Liver (tissue), 9 donors: Measurements from ENCODE around the gene LCE1D. TPM values are rescaled to one million over a fixed set of nuclear protein-coding genes. Genes with fewer than 3 reads are reported as not detected.

Experiments used
- DNase-seq: peaks from one replicate; pipeline ENCODE4 v3.0.0-alpha.2; 2017; ENCODE audit warnings: low spot score
- H3K27ac ChIP-seq, 2 donors: one replicate each; pipeline ENCODE4 v1.7.0; 2013; ENCODE audit warnings: inconsistent platforms in 2 of 2, low read length in 2 of 2, control low read depth in 1 of 2, low read depth in 1 of 2, mild to moderate bottlenecking in 1 of 2
- H3K27me3 ChIP-seq, 4 donors: one replicate each; pipeline versions ENCODE4 v1.6.1 to v1.7.0; 2013; ENCODE audit warnings: low read length in 3 of 4, inconsistent platforms in 1 of 4, mild to moderate bottlenecking in 1 of 4, moderate library complexity in 1 of 4; ENCODE audit not compliant: control insufficient read depth in 4 of 4, insufficient read depth in 4 of 4
- H3K36me3 ChIP-seq, 4 donors: one replicate each; pipeline versions ENCODE4 v1.6.1 to v1.7.0; 2013; ENCODE audit warnings: low read length in 3 of 4, mild to moderate bottlenecking in 3 of 4, low read depth in 1 of 4, moderate library complexity in 1 of 4; ENCODE audit not compliant: control insufficient read depth in 4 of 4, insufficient read depth in 3 of 4
- H3K4me1 ChIP-seq, 4 donors: one replicate each; pipeline versions ENCODE4 v1.6.1 to v1.7.0; 2013; ENCODE audit warnings: low read length in 3 of 4, mild to moderate bottlenecking in 3 of 4, moderate library complexity in 1 of 4; ENCODE audit not compliant: control insufficient read depth in 4 of 4, insufficient read depth in 4 of 4
- H3K4me3 ChIP-seq, 3 donors: one replicate each; pipeline versions ENCODE4 v1.6.1 to v1.7.0; 2013; ENCODE audit warnings: low read length in 3 of 3, control low read depth in 1 of 3, low read depth in 1 of 3, mild to moderate bottlenecking in 1 of 3
- H3K9ac ChIP-seq, 2 donors: one replicate each; pipeline ENCODE4 v1.7.0; 2013; ENCODE audit warnings: low read length in 2 of 2, mild to moderate bottlenecking in 2 of 2, moderate library complexity in 2 of 2, control low read depth in 1 of 2, low read depth in 1 of 2
- H3K9me3 ChIP-seq, 4 donors: one replicate each; pipeline versions ENCODE4 v1.6.1 to v1.7.0; 2013; ENCODE audit warnings: low read length in 3 of 4; ENCODE audit not compliant: control insufficient read depth in 4 of 4
- EGR1 ChIP-seq, 2 donors: IDR thresholded peaks; 2 replicates each; pipeline ENCODE4 v1.6.1; 2016 to 2018; ENCODE audit warnings: antibody characterized with exemption in 2 of 2, low read depth in 2 of 2
- FOXA1 ChIP-seq: IDR thresholded peaks from 2 replicates; pipeline ENCODE4 v1.6.1; 2016; ENCODE audit warnings: antibody characterized with exemption
- GABPA ChIP-seq, 2 donors: IDR thresholded peaks in 1 of 2; conservative IDR thresholded peaks in 1 of 2; 2 replicates each; pipeline ENCODE4 v1.6.1; 2016; ENCODE audit warnings: antibody characterized with exemption in 2 of 2, mild to moderate bottlenecking in 1 of 2, moderate library complexity in 1 of 2
- HNF4G ChIP-seq: IDR thresholded peaks from 2 replicates; pipeline ENCODE4 v1.6.1; 2016; ENCODE audit warnings: antibody characterized with exemption
- JUND ChIP-seq, 2 donors: IDR thresholded peaks; 2 replicates each; pipeline ENCODE4 v1.6.1; 2016; ENCODE audit warnings: antibody characterized with exemption in 2 of 2
- NR2F2 ChIP-seq: IDR thresholded peaks from 2 replicates; pipeline ENCODE4 v1.6.1; 2016; ENCODE audit warnings: antibody characterized with exemption
- RAD21 ChIP-seq, 2 donors: IDR thresholded peaks; 2 replicates each; pipeline ENCODE4 v1.6.1; 2016; ENCODE audit warnings: antibody characterized with exemption in 2 of 2, mild to moderate bottlenecking in 2 of 2
- SP1 ChIP-seq: IDR thresholded peaks from 2 replicates; pipeline ENCODE4 v1.6.1; 2018; ENCODE audit warnings: antibody characterized with exemption, mild to moderate bottlenecking
- YY1 ChIP-seq: IDR thresholded peaks from 2 replicates; pipeline ENCODE4 v1.6.1; 2016; ENCODE audit warnings: antibody characterized with exemption, mild to moderate bottlenecking
- WGBS: extraction: QIAGEN DNeasy Blood & Tissue Kit; methylation state at CpG from one replicate; pipeline ENCODE4 v1.1.7; 2013; 5-methylcytosine and 5-hydroxymethylcytosine counted together
- polyA plus RNA-seq, 2 donors: library from polyadenylated mRNA; stranded (reverse) in 1 of 2; unstranded in 1 of 2; fragments of 200-250 nt in 1 of 2; fragments of >200 nt in 1 of 2; fragmentation: Nextera tagmentation in 1 of 2; extraction: Ambion mirVana in 1 of 2; gene quantifications; one replicate each; pipeline versions ENCODE4 v1.2.1 to v1.2.3, GENCODE V29; 2013 to 2015
- total RNA-seq, 2 donors: library from RNA; depleted of rRNA; stranded (reverse); fragments of >200 nt; gene quantifications; one replicate each; pipeline ENCODE4 v1.2.3, GENCODE V29; 2014
- TF ChIP-seq, protein P1 (sequence below): IDR thresholded peaks from 2 replicates; pipeline ENCODE4 v1.6.1; 2016; ENCODE audit warnings: antibody characterized with exemption
- TF ChIP-seq, protein P2 (sequence below): fragments of 150-350 bp; IDR thresholded peaks from 2 replicates; pipeline ENCODE4 v1.5.1; 2017; ENCODE audit warnings: improper control_type of control experiment, low read depth, low read length; ENCODE audit not compliant: missing input control
- TF ChIP-seq, protein P3 (sequence below): IDR thresholded peaks from 2 replicates; pipeline ENCODE4 v1.6.1; 2016; ENCODE audit warnings: antibody characterized with exemption
- TF ChIP-seq, protein P4 (sequence below): IDR thresholded peaks from 2 replicates; pipeline ENCODE4 v1.6.1; 2016; ENCODE audit warnings: antibody characterized with exemption, mild to moderate bottlenecking
- TF ChIP-seq, protein P5 (sequence below): IDR thresholded peaks from 2 replicates; pipeline ENCODE4 v1.6.1; 2016; ENCODE audit warnings: antibody characterized with exemption
- donor health status: healthy.
- donor health status: healthy.
- donor health status: healthy.
- donor health status: healthy.
- donor health status: healthy.

Gene LCE1D
- total and polyA plus RNA-seq, 4 donors = not detected

DNA sequence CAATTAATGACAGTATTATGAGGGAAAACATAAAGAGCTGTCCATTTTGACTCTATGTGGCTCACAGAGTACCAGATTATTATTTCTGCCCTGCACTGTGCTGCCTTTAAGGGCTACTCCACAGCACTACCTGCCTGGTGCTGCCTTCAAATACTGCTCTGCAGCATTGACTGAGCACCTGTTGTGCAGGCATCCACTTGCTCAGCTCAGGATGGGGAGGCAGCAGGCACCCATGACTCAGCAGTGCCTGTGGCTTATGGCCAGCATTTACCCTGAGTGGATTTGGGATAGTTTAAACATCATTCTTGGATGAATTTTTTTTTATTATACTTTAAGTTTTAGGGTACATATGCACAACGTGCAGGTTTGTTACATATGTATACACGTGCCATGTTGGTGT lies 39.6 kb upstream of the LCE1D start:
- WGBS = 83% methylated on average over 2 of the region's 2 CpGs
- H3K27me3 ChIP-seq = peaks cover 0 to 4% (median under 1%) of the 10 kb centered on the region in 4 donors

DNA sequence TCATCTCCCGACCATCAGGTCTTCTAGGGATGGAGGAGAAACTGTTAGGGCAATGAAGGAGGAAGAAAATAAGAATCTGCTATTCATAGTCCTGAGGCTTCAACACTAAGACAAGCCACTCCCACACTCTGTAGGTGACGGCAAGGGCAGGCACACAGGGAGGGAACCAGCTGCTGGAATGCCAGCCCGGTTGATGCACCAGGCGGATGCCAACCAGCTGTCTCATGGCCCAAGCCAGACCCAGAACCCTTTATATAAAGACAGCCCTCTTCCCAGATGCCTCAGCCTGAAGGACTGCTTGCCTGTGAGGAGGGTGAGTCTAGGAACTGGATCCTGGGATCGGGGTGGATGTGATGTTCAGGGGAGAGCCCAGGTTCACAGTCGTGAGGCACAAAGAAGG lies 38.8 kb upstream of the LCE1D start, which contains the start of gene KPRP:
TSS of gene KPRP (plus strand) at position 279 of the 400 bp plus-strand sequence. CDS start 1,564 bp downstream, outside the sequence.
- H3K9ac ChIP-seq = no peak within 1 kb of the TSS
- no peaks in the 10 kb centered on the region for H3K4me1 ChIP-seq
- no peak within 1 kb of the TSS for H3K27ac ChIP-seq
- no peak for DNase-seq
- TF ChIP-seq EGR1 (IDR thresholded peaks at IDR 0.05; ENCODE audit: low read depth in 2 of 2) (no peak), NR2F2 (no peak), FOXA1 (no peak), RAD21 (IDR thresholded peaks at IDR 0.05) (no peak), GABPA (IDR thresholded peaks at IDR 0.05 in 1 of 2, conservative IDR thresholded peaks at IDR 0.05 in 1 of 2) (no peak), SP1 (no peak), HNF4G (no peak), YY1 (no peak), JUND (IDR thresholded peaks at IDR 0.05) (no peak)
- TF ChIP-seq, protein P1, sequence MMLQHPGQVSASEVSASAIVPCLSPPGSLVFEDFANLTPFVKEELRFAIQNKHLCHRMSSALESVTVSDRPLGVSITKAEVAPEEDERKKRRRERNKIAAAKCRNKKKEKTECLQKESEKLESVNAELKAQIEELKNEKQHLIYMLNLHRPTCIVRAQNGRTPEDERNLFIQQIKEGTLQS = no peak
- TF ChIP-seq, protein P2, sequence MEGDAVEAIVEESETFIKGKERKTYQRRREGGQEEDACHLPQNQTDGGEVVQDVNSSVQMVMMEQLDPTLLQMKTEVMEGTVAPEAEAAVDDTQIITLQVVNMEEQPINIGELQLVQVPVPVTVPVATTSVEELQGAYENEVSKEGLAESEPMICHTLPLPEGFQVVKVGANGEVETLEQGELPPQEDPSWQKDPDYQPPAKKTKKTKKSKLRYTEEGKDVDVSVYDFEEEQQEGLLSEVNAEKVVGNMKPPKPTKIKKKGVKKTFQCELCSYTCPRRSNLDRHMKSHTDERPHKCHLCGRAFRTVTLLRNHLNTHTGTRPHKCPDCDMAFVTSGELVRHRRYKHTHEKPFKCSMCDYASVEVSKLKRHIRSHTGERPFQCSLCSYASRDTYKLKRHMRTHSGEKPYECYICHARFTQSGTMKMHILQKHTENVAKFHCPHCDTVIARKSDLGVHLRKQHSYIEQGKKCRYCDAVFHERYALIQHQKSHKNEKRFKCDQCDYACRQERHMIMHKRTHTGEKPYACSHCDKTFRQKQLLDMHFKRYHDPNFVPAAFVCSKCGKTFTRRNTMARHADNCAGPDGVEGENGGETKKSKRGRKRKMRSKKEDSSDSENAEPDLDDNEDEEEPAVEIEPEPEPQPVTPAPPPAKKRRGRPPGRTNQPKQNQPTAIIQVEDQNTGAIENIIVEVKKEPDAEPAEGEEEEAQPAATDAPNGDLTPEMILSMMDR = no peak
- TF ChIP-seq, protein P3, sequence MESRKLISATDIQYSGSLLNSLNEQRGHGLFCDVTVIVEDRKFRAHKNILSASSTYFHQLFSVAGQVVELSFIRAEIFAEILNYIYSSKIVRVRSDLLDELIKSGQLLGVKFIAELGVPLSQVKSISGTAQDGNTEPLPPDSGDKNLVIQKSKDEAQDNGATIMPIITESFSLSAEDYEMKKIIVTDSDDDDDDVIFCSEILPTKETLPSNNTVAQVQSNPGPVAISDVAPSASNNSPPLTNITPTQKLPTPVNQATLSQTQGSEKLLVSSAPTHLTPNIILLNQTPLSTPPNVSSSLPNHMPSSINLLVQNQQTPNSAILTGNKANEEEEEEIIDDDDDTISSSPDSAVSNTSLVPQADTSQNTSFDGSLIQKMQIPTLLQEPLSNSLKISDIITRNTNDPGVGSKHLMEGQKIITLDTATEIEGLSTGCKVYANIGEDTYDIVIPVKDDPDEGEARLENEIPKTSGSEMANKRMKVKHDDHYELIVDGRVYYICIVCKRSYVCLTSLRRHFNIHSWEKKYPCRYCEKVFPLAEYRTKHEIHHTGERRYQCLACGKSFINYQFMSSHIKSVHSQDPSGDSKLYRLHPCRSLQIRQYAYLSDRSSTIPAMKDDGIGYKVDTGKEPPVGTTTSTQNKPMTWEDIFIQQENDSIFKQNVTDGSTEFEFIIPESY = no peak
- TF ChIP-seq, protein P4, sequence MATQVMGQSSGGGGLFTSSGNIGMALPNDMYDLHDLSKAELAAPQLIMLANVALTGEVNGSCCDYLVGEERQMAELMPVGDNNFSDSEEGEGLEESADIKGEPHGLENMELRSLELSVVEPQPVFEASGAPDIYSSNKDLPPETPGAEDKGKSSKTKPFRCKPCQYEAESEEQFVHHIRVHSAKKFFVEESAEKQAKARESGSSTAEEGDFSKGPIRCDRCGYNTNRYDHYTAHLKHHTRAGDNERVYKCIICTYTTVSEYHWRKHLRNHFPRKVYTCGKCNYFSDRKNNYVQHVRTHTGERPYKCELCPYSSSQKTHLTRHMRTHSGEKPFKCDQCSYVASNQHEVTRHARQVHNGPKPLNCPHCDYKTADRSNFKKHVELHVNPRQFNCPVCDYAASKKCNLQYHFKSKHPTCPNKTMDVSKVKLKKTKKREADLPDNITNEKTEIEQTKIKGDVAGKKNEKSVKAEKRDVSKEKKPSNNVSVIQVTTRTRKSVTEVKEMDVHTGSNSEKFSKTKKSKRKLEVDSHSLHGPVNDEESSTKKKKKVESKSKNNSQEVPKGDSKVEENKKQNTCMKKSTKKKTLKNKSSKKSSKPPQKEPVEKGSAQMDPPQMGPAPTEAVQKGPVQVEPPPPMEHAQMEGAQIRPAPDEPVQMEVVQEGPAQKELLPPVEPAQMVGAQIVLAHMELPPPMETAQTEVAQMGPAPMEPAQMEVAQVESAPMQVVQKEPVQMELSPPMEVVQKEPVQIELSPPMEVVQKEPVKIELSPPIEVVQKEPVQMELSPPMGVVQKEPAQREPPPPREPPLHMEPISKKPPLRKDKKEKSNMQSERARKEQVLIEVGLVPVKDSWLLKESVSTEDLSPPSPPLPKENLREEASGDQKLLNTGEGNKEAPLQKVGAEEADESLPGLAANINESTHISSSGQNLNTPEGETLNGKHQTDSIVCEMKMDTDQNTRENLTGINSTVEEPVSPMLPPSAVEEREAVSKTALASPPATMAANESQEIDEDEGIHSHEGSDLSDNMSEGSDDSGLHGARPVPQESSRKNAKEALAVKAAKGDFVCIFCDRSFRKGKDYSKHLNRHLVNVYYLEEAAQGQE = no peak
- no peak within 1 kb of the TSS for H3K4me3 ChIP-seq
- no peaks in the 10 kb centered on the region for H3K9me3 ChIP-seq
- WGBS = 63% methylated on average over 6 of the region's 6 CpGs
- no peaks in the 10 kb centered on the region for H3K36me3 ChIP-seq
- peaks cover 0 to 4% (median under 1%) of the 10 kb centered on the region in 4 donors for H3K27me3 ChIP-seq

More for the DNA sequence above, 39.6 kb upstream of the LCE1D start:
- H3K27ac ChIP-seq = no peak overlapping the region
- no peak for TF ChIP-seq SP1
- TF ChIP-seq HNF4G = no peak
- no peak for TF ChIP-seq GABPA (IDR thresholded peaks at IDR 0.05 in 1 of 2, conservative IDR thresholded peaks at IDR 0.05 in 1 of 2)
- TF ChIP-seq, protein P5, sequence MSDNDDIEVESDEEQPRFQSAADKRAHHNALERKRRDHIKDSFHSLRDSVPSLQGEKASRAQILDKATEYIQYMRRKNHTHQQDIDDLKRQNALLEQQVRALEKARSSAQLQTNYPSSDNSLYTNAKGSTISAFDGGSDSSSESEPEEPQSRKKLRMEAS = no peak
- TF ChIP-seq RAD21 (IDR thresholded peaks at IDR 0.05) = no peak
- no peaks in the 10 kb centered on the region for H3K4me1 ChIP-seq
- H3K4me3 ChIP-seq = no peak overlapping the region
- H3K9ac ChIP-seq = no peak overlapping the region
- H3K36me3 ChIP-seq = no peaks in the 10 kb centered on the region
- no peak for DNase-seq
- H3K9me3 ChIP-seq = no peaks in the 10 kb centered on the region
